Sigmoid colon (tissue), 4 donors: ENCODE measurements around the gene NELL2.

Source experiments
- CTCF ChIP-seq, 4 experiments: fragments of 450-650 bp in 3 of 4; fragments of 200-600 bp in 1 of 4; IDR thresholded peaks; one replicate each; pipeline ENCODE4 v1.5.1; 2016 to 2019; ENCODE audit warnings: antibody characterized with exemption in 4 of 4, mild to moderate bottlenecking in 3 of 4, moderate library complexity in 2 of 4
- EP300 ChIP-seq, 4 donors: sonication (generic); formaldehyde crosslinking; IDR thresholded peaks; one replicate each; pipeline ENCODE4 v1.6.1; 2017; ENCODE audit warnings: antibody characterized with exemption in 4 of 4
- POLR2A ChIP-seq, 2 donors: fragments of 450-650 bp; IDR thresholded peaks; one replicate each; pipeline ENCODE4 v1.6.1; 2016; ENCODE audit warnings: antibody characterized with exemption in 2 of 2, mild to moderate bottlenecking in 2 of 2, moderate library complexity in 2 of 2

- TF ChIP-seq CTCF (IDR thresholded peaks at IDR 0.05) (no peak), POLR2A (IDR thresholded peaks at IDR 0.05) (no peak), EP300 (IDR thresholded peaks at IDR 0.05) (no peak)
These were observed 330.1 kb downstream of the NELL2 start for GRCh38 chr12:44546060-44546459.
